Esophagus squamous epithelium (tissue), 5 donors: Measurements from ENCODE around the gene TCF4. TPM values are rescaled to one million over a fixed set of nuclear protein-coding genes. Genes with fewer than 3 reads are reported as not detected.

Experiments
- DNase-seq: peaks from one replicate; lab custom pipeline; 2025; lab: John Stamatoyannopoulos, UW
- H3K27ac ChIP-seq, 4 donors: fragments of 200-600 bp; sonication (generic); one replicate each; pipeline ENCODE4 v1.5.1; 2016 to 2019; ENCODE audit warnings: mild to moderate bottlenecking in 1 of 4
- H3K27me3 ChIP-seq, 4 donors: fragments of 200-600 bp; sonication (generic); 1 replicate in 3 of 4; 2 replicates in 1 of 4; pipeline versions ENCODE4 v1.5.1 to v1.6.0; 2017 to 2021; ENCODE audit warnings: antibody characterized with exemption in 1 of 4
- H3K36me3 ChIP-seq, 3 donors: fragments of 200-600 bp; sonication (generic); one replicate each; pipeline ENCODE4 v1.5.1; 2016 to 2019
- H3K4me1 ChIP-seq, 3 donors: fragments of 200-600 bp; sonication (generic); one replicate each; pipeline ENCODE4 v1.5.1; 2017 to 2019
- H3K4me3 ChIP-seq, 4 donors: fragments of 200-600 bp; sonication (generic); 1 replicate in 3 of 4; 2 replicates in 1 of 4; pipeline ENCODE4 v1.5.1; 2016 to 2019; ENCODE audit warnings: mild to moderate bottlenecking in 2 of 4, moderate library complexity in 1 of 4
- H3K9me3 ChIP-seq, 3 donors: fragments of 200-600 bp; sonication (generic); one replicate each; pipeline ENCODE4 v1.5.1; 2016 to 2019
- CTCF ChIP-seq, 6 experiments: fragments of 450-650 bp in 4 of 6; fragments of 200-600 bp in 2 of 6; sonication (generic) in 2 of 6; IDR thresholded peaks; one replicate each; pipeline ENCODE4 v1.5.1; 2016 to 2019; ENCODE audit warnings: antibody characterized with exemption in 6 of 6, mild to moderate bottlenecking in 4 of 6, moderate library complexity in 4 of 6
- POLR2A ChIP-seq, 4 donors: fragments of 450-650 bp; IDR thresholded peaks; one replicate each; pipeline ENCODE4 v1.6.1; 2017; ENCODE audit warnings: antibody characterized with exemption in 4 of 4, mild to moderate bottlenecking in 4 of 4, moderate library complexity in 3 of 4
- WGBS, 2 donors: methylation state at CpG; one replicate each; pipeline ENCODE4 v1.1.5; 2018; 5-methylcytosine and 5-hydroxymethylcytosine counted together
- intact Hi-C: fragments of 100-400 bp; cut with DNase I; formaldehyde crosslinking; loops from one replicate; pipeline ENCODE4 v1.15.0; 2022
- total RNA-seq, 4 donors: library from RNA; depleted of rRNA; stranded (reverse); fragments of >200 nt; gene quantifications; one replicate each; pipeline ENCODE4 v1.1.0, GENCODE V29; 2016
- donor health status: DM: yes; HTN: yes; CAD: no.

The TCF4 gene
- total RNA-seq, 4 donors from 2014 or later, result 19.0 to 79.7 (median 26.0) TPM

GRCh38 chr18:55515214-55515613, 72.8 kb downstream of the TCF4 start:
- peaks cover 0 to 8% (median 4%) of the 10 kb centered on the region in 3 donors for H3K4me1 ChIP-seq
- WGBS, 2 donors, result 92 to 93% methylated on average over 3 of the region's 3 CpGs
- H3K27ac ChIP-seq, result no peak overlapping the region
- no peak for DNase-seq
- TF ChIP-seq POLR2A (IDR thresholded peaks at IDR 0.05), result no peak
- no peak for TF ChIP-seq CTCF (IDR thresholded peaks at IDR 0.05)
- no peaks in the 10 kb centered on the region for H3K27me3 ChIP-seq
- intact Hi-C loops, result no loop called here
- no peaks in the 10 kb centered on the region for H3K9me3 ChIP-seq
- no peaks in the 10 kb centered on the region for H3K36me3 ChIP-seq
- no peak overlapping the region for H3K4me3 ChIP-seq

- Histone ChIP-seq H3K36me3 (no peaks in the 10 kb centered on the region), H3K4me1 (peaks cover 0 to 18% (median 8%) of the 10 kb centered on the region in 3 donors), H3K27ac (peak overlapping the region in 1 of 4 donors; percentile 29), H3K27me3 (no peaks in the 10 kb centered on the region), H3K4me3 (no peak overlapping the region), H3K9me3 (no peaks in the 10 kb centered on the region)
- TF ChIP-seq POLR2A (IDR thresholded peaks at IDR 0.05) (no peak), CTCF (IDR thresholded peaks at IDR 0.05) (no peak)
- intact Hi-C loops, result no loop called here
- no peak for DNase-seq
Observed at GRCh38 chr18:55513161-55513560, 74.8 kb downstream of the TCF4 start.

- intact Hi-C loops, result no loop called here
- Histone ChIP-seq H3K9me3 (no peaks in the 10 kb centered on the region), H3K27ac (peak overlapping the region in 3 of 4 donors; percentile 75 to 80 (median 79)), H3K4me1 (peaks cover 0 to 18% (median 8%) of the 10 kb centered on the region in 3 donors), H3K27me3 (no peaks in the 10 kb centered on the region), H3K4me3 (peak overlapping the region in 1 of 4 donors; percentile 50), H3K36me3 (no peaks in the 10 kb centered on the region)
- no peak for TF ChIP-seq CTCF (IDR thresholded peaks at IDR 0.05)
- TF ChIP-seq POLR2A (IDR thresholded peaks at IDR 0.05), result no peak
- DNase-seq, result no peak
Observed at GRCh38 chr18:55511277-55511676, 76.7 kb downstream of the TCF4 start.

- Histone ChIP-seq H3K9me3 (no peaks in the 10 kb centered on the region), H3K36me3 (no peaks in the 10 kb centered on the region), H3K4me3 (peak overlapping the region in 2 of 4 donors; percentile 16 to 50), H3K27me3 (no peaks in the 10 kb centered on the region), H3K27ac (peak overlapping the region; percentile 25 to 80 (median 77)), H3K4me1 (peaks cover 0 to 18% (median 8%) of the 10 kb centered on the region in 3 donors)
- TF ChIP-seq POLR2A (IDR thresholded peaks at IDR 0.05), result peak in 1 of 4 donors; percentile 19
- no peak for TF ChIP-seq CTCF (IDR thresholded peaks at IDR 0.05)
- intact Hi-C loops, result no loop called here
- 32 to 46% methylated on average over 5 of the region's 5 CpGs for WGBS, 2 donors
- DNase-seq, result no peak
Observed at GRCh38 chr18:55510809-55511208, 77.2 kb downstream of the TCF4 start.

- peak overlapping the region in 2 of 4 donors; percentile 16 to 50 for H3K4me3 ChIP-seq
- intact Hi-C loops, result no loop called here
- no peaks in the 10 kb centered on the region for H3K36me3 ChIP-seq
- no peaks in the 10 kb centered on the region for H3K9me3 ChIP-seq
- no peaks in the 10 kb centered on the region for H3K27me3 ChIP-seq
- peaks cover 0 to 18% (median 8%) of the 10 kb centered on the region in 3 donors for H3K4me1 ChIP-seq
- H3K27ac ChIP-seq, result peak overlapping the region; percentile 25 to 80 (median 77)
- TF ChIP-seq POLR2A (IDR thresholded peaks at IDR 0.05) (no peak), CTCF (IDR thresholded peaks at IDR 0.05) (no peak)
- DNase-seq, result no peak
- 23 to 34% methylated on average over 4 of the region's 4 CpGs for WGBS, 2 donors
Observed at GRCh38 chr18:55509631-55510324, 78.2 kb downstream of the TCF4 start.
